LNCaP clone FGC (cell line): ENCODE measurements around the gene PRORP.
"Not testable (repeated sequence)": the region's sequence is repeated elsewhere in the genome, so short reads cannot be mapped to it uniquely, and the experiment has no call there.

Source experiments
- DNase-seq: peaks from one replicate; pipeline ENCODE4 v3.0.0-alpha.2; 2011; ENCODE audit warnings: low read depth
- H3K4me3 ChIP-seq: 2 replicates; pipeline ENCODE4 v1.5.1; 2011; ENCODE audit warnings: mild to moderate bottlenecking, low read depth, low read length, control low read depth
- CTCF ChIP-seq: IDR thresholded peaks from 2 replicates; pipeline ENCODE4 v1.5.1; 2012; ENCODE audit warnings: mild to moderate bottlenecking; ENCODE audit not compliant: control insufficient read depth, insufficient read depth; ENCODE audit errors: extremely low read depth

PRORP gene

DNA sequence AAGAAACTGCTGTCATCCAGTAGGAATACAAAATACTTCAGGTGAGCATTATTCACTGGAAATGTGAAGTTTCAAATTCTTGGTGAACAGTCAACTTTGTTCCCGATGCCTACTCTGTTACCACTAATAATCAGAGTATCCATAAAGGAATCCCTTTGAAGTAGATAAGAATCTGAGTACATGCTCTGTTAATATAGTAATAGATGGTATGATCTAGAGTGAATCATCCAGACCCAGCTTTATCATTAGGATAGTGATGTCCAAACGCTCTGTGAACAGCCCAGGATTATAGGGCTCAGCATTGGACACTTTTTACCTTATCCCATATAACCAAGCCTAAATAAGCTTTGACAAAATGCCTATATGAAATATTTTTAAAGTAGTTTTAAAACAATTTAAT is 33.8 kb upstream of the PRORP start:
- no peak for TF ChIP-seq CTCF
- DNase-seq: no peak

DNA sequence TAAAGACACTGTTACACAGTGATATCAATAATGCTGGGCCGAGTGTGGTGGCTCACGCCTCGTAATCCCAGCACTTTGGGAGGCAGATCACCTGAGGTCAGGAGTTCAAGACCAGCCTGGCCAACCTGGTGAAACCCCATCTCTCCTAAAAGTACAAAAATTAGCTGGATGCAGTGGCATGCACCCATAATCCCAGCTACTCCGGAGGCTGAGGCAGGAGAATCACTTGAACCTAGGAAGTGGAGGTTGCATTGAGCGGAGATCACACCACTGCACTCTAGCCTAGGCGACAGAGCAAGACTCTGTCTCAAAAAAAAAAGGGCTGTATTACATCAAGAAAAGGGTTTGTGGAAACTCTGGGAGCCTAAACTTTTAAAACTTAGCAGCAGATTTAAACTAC is 27.7 kb upstream of the PRORP start:
- not testable (repeated sequence) for DNase-seq, H3K4me3 ChIP-seq

More for the DNA sequence above, 33.8 kb upstream of the PRORP start:
- H3K4me3 ChIP-seq: no peak overlapping the region

- no peak for TF ChIP-seq CTCF
- H3K4me3 ChIP-seq: no peak overlapping the region
- no peak for DNase-seq
Measured at GRCh38 chr14:35107866-35108265, 14.5 kb upstream of the PRORP start.

- TF ChIP-seq CTCF: no peak
- no peak for DNase-seq
- no peak overlapping the region for H3K4me3 ChIP-seq
Measured at GRCh38 chr14:35112641-35113040, 9.7 kb upstream of the PRORP start.

DNA sequence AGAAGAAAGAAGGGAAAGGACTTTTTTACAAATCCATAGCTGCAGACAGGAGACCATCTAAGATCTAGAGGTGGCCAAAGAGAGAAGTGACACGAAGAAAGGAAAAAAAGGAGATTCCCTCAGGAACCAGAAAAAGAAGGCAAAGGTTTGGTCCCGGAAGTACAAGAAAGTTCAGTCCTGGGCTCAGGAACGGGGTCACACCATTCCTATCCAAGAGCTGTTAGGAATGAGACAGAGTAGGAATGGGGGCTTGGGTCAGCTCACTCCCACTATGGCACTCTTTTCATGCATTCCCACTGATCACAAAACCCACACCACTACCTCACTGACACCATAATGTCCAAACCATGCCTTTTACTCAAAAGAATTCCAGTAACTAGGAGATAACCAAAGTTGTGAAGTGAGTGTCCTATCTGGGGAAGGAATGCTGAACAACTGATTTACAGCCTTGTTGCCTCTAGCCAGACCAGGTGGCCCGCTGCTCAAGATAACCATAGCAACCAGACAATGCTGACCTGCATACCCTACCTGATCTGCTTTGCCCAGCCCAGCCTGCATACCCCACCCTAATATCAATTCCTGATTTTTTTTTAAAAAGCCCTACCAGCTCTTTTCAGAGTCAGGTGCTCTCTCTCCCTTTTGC is 8.9 kb upstream of the PRORP start:
- DNase-seq: no peak
- no peak for TF ChIP-seq CTCF
- H3K4me3 ChIP-seq: no peak overlapping the region

DNA sequence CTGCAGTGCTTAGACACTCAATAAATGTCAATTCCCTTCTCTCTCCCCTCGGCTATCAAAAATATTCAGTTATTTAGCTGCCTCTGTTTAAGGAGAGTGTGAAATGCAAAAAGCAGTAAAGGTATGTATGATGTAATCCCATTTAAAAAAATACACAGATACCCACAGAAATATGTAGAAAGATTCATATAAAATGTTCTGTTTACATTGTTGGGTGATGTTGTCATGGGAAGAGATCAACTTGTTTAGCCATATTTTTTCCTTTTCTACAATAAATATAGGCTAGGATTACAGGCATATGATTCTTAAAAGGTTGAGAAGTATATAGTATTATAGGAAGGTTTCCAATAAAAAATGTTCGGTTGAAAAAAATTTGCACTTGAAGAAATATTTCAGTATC is 8.3 kb upstream of the PRORP start:
- DNase-seq: no peak
- TF ChIP-seq CTCF: no peak
- H3K4me3 ChIP-seq: no peak overlapping the region

DNA sequence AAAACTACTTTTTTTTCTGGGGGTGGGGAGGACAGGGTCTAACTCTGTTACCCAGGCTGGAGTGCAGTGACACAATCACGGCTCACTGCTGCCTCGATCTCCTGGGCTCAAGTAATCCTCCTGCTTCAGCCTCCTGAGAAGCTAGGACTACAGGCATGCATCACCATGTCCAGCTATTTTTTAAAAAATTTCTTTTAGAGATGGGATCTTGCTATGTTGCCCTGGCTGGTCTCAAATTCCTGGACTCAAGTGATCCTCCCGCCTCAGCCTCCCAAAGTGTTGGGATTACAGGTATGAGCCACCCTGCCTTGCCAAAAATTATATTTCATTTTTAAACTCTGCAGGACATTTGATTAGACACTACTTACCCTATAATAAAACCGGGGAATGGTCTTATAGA is 6.1 kb upstream of the PRORP start:
- DNase-seq: no peak
- H3K4me3 ChIP-seq: no peak overlapping the region
- no peak for TF ChIP-seq CTCF

DNA sequence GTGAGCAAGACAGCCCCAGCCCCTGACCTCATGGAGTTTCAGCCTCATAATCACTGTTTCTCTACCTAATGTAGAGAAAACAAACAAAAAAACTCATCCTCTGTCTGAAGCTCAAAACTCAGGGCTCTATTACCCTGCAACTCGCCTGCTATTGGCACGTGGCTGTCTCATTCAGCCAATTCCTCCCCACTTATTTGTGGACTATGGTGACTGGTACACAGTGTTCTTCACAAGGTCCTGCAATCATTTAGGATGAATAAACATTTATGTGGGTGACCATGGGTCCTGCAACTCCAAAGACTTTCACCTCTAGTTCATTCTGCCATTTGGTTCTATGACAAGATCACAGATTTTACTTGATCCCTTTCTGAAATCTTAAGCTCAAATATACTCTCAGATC is 5.2 kb upstream of the PRORP start:
- no peak for TF ChIP-seq CTCF
- H3K4me3 ChIP-seq: no peak overlapping the region
- no peak for DNase-seq
